Adrenal gland (tissue), 12 donors: ENCODE measurements around the gene USP3. TPM values are rescaled to one million over a fixed set of nuclear protein-coding genes. Genes with fewer than 3 reads are reported as not detected.

ENCODE experiments used
- DNase-seq, 7 donors: peaks; one replicate each; pipeline ENCODE4 v3.0.0-alpha.2; 2019 to 2020
- H3K27ac ChIP-seq, 5 donors: fragments of 200-600 bp; sonication (generic) in 4 of 5; 1 replicate in 3 of 5; 2 replicates in 2 of 5; pipeline versions ENCODE4 v1.5.1 to v1.8.0; 2016 to 2020; ENCODE audit warnings: mild to moderate bottlenecking in 1 of 5
- H3K27me3 ChIP-seq: fragments of 200-600 bp; 2 replicates; pipeline ENCODE4 v1.8.0; 2021
- H3K36me3 ChIP-seq, 2 donors: fragments of 200-600 bp; replicated peaks in 1 of 2; 1 replicate in 1 of 2; 2 replicates in 1 of 2; pipeline versions ENCODE4 v1.5.1 to v1.8.0; 2018 to 2022
- H3K4me1 ChIP-seq, 2 donors: fragments of 200-600 bp; replicated peaks in 1 of 2; 1 replicate in 1 of 2; 2 replicates in 1 of 2; pipeline versions ENCODE4 v1.5.1 to v1.8.0; 2018 to 2021
- H3K4me3 ChIP-seq, 4 donors: fragments of 200-600 bp; sonication (generic) in 3 of 4; one replicate each; pipeline ENCODE4 v1.5.1; 2016 to 2018
- H3K9me3 ChIP-seq, 3 donors: fragments of 200-600 bp; sonication (generic) in 1 of 3; replicated peaks in 1 of 3; 1 replicate in 2 of 3; 2 replicates in 1 of 3; pipeline versions ENCODE4 v1.5.1 to v1.8.0; 2016 to 2021
- CTCF ChIP-seq, 6 experiments: fragments of 450-650 bp in 4 of 6; fragments of 200-600 bp in 2 of 6; sonication (generic) in 1 of 6; IDR thresholded peaks; 1 replicate in 5 of 6; 2 replicates in 1 of 6; pipeline versions ENCODE4 v1.5.1 to v1.8.0; 2016 to 2021; ENCODE audit warnings: antibody characterized with exemption in 6 of 6, mild to moderate bottlenecking in 2 of 6, moderate library complexity in 1 of 6
- POLR2A ChIP-seq, 2 donors: fragments of 450-650 bp; IDR thresholded peaks; one replicate each; pipeline ENCODE4 v1.6.1; 2017; ENCODE audit warnings: antibody characterized with exemption in 2 of 2, mild to moderate bottlenecking in 2 of 2, moderate library complexity in 1 of 2
- WGBS, 4 donors: extraction: QIAGEN DNeasy Blood & Tissue Kit in 2 of 4; methylation state at CpG; one replicate each; pipeline versions ENCODE4 v1.1.5 to v1.1.7; 2013 to 2017; 5-methylcytosine and 5-hydroxymethylcytosine counted together
- intact Hi-C, 2 donors: fragments of 100-400 bp; cut with DNase I; formaldehyde crosslinking; loops; one replicate each; pipeline versions ENCODE4 v1.14.1 to v1.15.0; 2022 to 2023
- polyA plus RNA-seq, 3 donors: library from polyadenylated mRNA; stranded (reverse); fragments of 200-250 nt in 2 of 3; fragments of 350-450 nt in 1 of 3; fragmentation: Illumina TruSeq in 1 of 3; extraction: RNeasy Lipid Tissue Mini Kit (QIAGEN cat#74804) in 1 of 3; gene quantifications; one replicate each; pipeline ENCODE4 v1.2.3, GENCODE V29; 2013 to 2014
- total RNA-seq, 9 donors: library from RNA; depleted of rRNA in 4 of 9; stranded (reverse); fragments of >200 nt in 4 of 9; fragments of 120-200 nt in 1 of 9; fragmentation: NEBNext Ultra II Directional in 1 of 9; extraction: Animal tissue kit (Norgen Biotek cat#: 25700) in 1 of 9; gene quantifications; one replicate each; pipeline versions ENCODE4 v1.1.0 to v1.2.4, GENCODE V29; 2013 to 2023
- donor health status: healthy with polysubstance abuse.
- donor health status: Bipolar disorder and iron deficiency.
- donor health status: DM: yes; HTN: yes; CAD: no.
- donor health status: DM: no; HTN: no; CAD: no.
- donor health status: DM: no; HTN: no; CAD: no.
- donor health status: DM: yes; HTN: yes; CAD: no.

The USP3 gene
- total and polyA plus RNA-seq, 12 donors = 23.0 to 55.0 (median 35.5) TPM

GRCh38 chr15:63475707-63476106 is 28.7 kb upstream of the USP3 start:
- 94 to 97% (median 95%) methylated on average over 9 of the region's 9 CpGs for WGBS, 4 donors
- no peak for DNase-seq
- intact Hi-C loops = no loop called here
- Histone ChIP-seq H3K27me3 (no peaks in the 10 kb centered on the region), H3K4me1 (peaks cover 0 to 19% of the 10 kb centered on the region in 2 donors), H3K9me3 (no peaks in the 10 kb centered on the region), H3K4me3 (no peak overlapping the region), H3K27ac (peak overlapping the region in 1 of 5 donors; percentile 45), H3K36me3 (no peaks in the 10 kb centered on the region)
- TF ChIP-seq POLR2A (IDR thresholded peaks at IDR 0.05) (no peak), CTCF (IDR thresholded peaks at IDR 0.05) (no peak)

GRCh38 chr15:63476229-63476632 is 28.2 kb upstream of the USP3 start:
- peak overlapping the region in 2 of 5 donors; percentile 24 to 45 for H3K27ac ChIP-seq
- WGBS, 4 donors = 28 to 34% (median 31%) methylated on average over 2 of the region's 2 CpGs
- TF ChIP-seq CTCF (IDR thresholded peaks at IDR 0.05) = no peak
- TF ChIP-seq POLR2A (IDR thresholded peaks at IDR 0.05) = no peak
- intact Hi-C loops = no loop called here
- H3K27me3 ChIP-seq = no peaks in the 10 kb centered on the region
- no peaks in the 10 kb centered on the region for H3K9me3 ChIP-seq
- no peaks in the 10 kb centered on the region for H3K36me3 ChIP-seq
- peak in 5 of 7 donors; percentile 66 to 79 (median 71) for DNase-seq
- H3K4me3 ChIP-seq = no peak overlapping the region
- H3K4me1 ChIP-seq = peaks cover 0 to 25% of the 10 kb centered on the region in 2 donors

- Histone ChIP-seq H3K4me3 (no peak overlapping the region), H3K27ac (no peak overlapping the region), H3K27me3 (no peaks in the 10 kb centered on the region), H3K9me3 (no peaks in the 10 kb centered on the region), H3K36me3 (no peaks in the 10 kb centered on the region), H3K4me1 (peaks cover 0 to 25% of the 10 kb centered on the region in 2 donors)
- no peak for TF ChIP-seq CTCF (IDR thresholded peaks at IDR 0.05)
- TF ChIP-seq POLR2A (IDR thresholded peaks at IDR 0.05) = no peak
- 83 to 97% (median 85%) methylated on average over 4 to 6 of the region's 6 CpGs for WGBS, 4 donors
- no peak for DNase-seq
- intact Hi-C loops = no loop called here
Observed at GRCh38 chr15:63478243-63478642, 26.1 kb upstream of the USP3 start.

GRCh38 chr15:63480441-63480821 is 24.0 kb upstream of the USP3 start:
- TF ChIP-seq POLR2A (IDR thresholded peaks at IDR 0.05) (no peak), CTCF (IDR thresholded peaks at IDR 0.05) (no peak)
- H3K4me3 ChIP-seq = no peak overlapping the region
- DNase-seq = peak in 1 of 7 donors; percentile 16
- H3K4me1 ChIP-seq = peaks cover 0 to 20% of the 10 kb centered on the region in 2 donors
- no peak overlapping the region for H3K27ac ChIP-seq
- no peaks in the 10 kb centered on the region for H3K36me3 ChIP-seq
- no peaks in the 10 kb centered on the region for H3K9me3 ChIP-seq
- intact Hi-C loops = no loop called here
- WGBS, 4 donors = 50 to 81% (median 66%) methylated on average over 1 to 2 of the region's 2 CpGs
- no peaks in the 10 kb centered on the region for H3K27me3 ChIP-seq
